Liver (tissue), 9 donors: Measurements from ENCODE around the gene GNB4. TPM values are rescaled to one million over a fixed set of nuclear protein-coding genes. Genes with fewer than 3 reads are reported as not detected.

Experiments
- DNase-seq: peaks from one replicate; pipeline ENCODE4 v3.0.0-alpha.2; 2017; ENCODE audit warnings: low spot score
- H3K27ac ChIP-seq, 2 donors: one replicate each; pipeline ENCODE4 v1.7.0; 2013; ENCODE audit warnings: inconsistent platforms in 2 of 2, low read length in 2 of 2, control low read depth in 1 of 2, low read depth in 1 of 2, mild to moderate bottlenecking in 1 of 2
- H3K27me3 ChIP-seq, 4 donors: one replicate each; pipeline versions ENCODE4 v1.6.1 to v1.7.0; 2013; ENCODE audit warnings: low read length in 3 of 4, inconsistent platforms in 1 of 4, mild to moderate bottlenecking in 1 of 4, moderate library complexity in 1 of 4; ENCODE audit not compliant: control insufficient read depth in 4 of 4, insufficient read depth in 4 of 4
- H3K36me3 ChIP-seq, 4 donors: one replicate each; pipeline versions ENCODE4 v1.6.1 to v1.7.0; 2013; ENCODE audit warnings: low read length in 3 of 4, mild to moderate bottlenecking in 3 of 4, low read depth in 1 of 4, moderate library complexity in 1 of 4; ENCODE audit not compliant: control insufficient read depth in 4 of 4, insufficient read depth in 3 of 4
- H3K4me1 ChIP-seq, 4 donors: one replicate each; pipeline versions ENCODE4 v1.6.1 to v1.7.0; 2013; ENCODE audit warnings: low read length in 3 of 4, mild to moderate bottlenecking in 3 of 4, moderate library complexity in 1 of 4; ENCODE audit not compliant: control insufficient read depth in 4 of 4, insufficient read depth in 4 of 4
- H3K4me3 ChIP-seq, 3 donors: one replicate each; pipeline versions ENCODE4 v1.6.1 to v1.7.0; 2013; ENCODE audit warnings: low read length in 3 of 3, control low read depth in 1 of 3, low read depth in 1 of 3, mild to moderate bottlenecking in 1 of 3
- H3K9ac ChIP-seq, 2 donors: one replicate each; pipeline ENCODE4 v1.7.0; 2013; ENCODE audit warnings: low read length in 2 of 2, mild to moderate bottlenecking in 2 of 2, moderate library complexity in 2 of 2, control low read depth in 1 of 2, low read depth in 1 of 2
- H3K9me3 ChIP-seq, 4 donors: one replicate each; pipeline versions ENCODE4 v1.6.1 to v1.7.0; 2013; ENCODE audit warnings: low read length in 3 of 4; ENCODE audit not compliant: control insufficient read depth in 4 of 4
- EGR1 ChIP-seq, 2 donors: IDR thresholded peaks; 2 replicates each; pipeline ENCODE4 v1.6.1; 2016 to 2018; ENCODE audit warnings: antibody characterized with exemption in 2 of 2, low read depth in 2 of 2
- FOXA1 ChIP-seq: IDR thresholded peaks from 2 replicates; pipeline ENCODE4 v1.6.1; 2016; ENCODE audit warnings: antibody characterized with exemption
- FOXA2 ChIP-seq: IDR thresholded peaks from 2 replicates; pipeline ENCODE4 v1.6.1; 2016; ENCODE audit warnings: antibody characterized with exemption
- GABPA ChIP-seq, 2 donors: IDR thresholded peaks in 1 of 2; conservative IDR thresholded peaks in 1 of 2; 2 replicates each; pipeline ENCODE4 v1.6.1; 2016; ENCODE audit warnings: antibody characterized with exemption in 2 of 2, mild to moderate bottlenecking in 1 of 2, moderate library complexity in 1 of 2
- HNF4A ChIP-seq, 2 donors: conservative IDR thresholded peaks; 2 replicates each; pipeline ENCODE4 v1.6.1; 2016; ENCODE audit warnings: antibody characterized with exemption in 2 of 2, mild to moderate bottlenecking in 2 of 2
- HNF4G ChIP-seq: IDR thresholded peaks from 2 replicates; pipeline ENCODE4 v1.6.1; 2016; ENCODE audit warnings: antibody characterized with exemption
- JUND ChIP-seq, 2 donors: IDR thresholded peaks; 2 replicates each; pipeline ENCODE4 v1.6.1; 2016; ENCODE audit warnings: antibody characterized with exemption in 2 of 2
- NR2F2 ChIP-seq: IDR thresholded peaks from 2 replicates; pipeline ENCODE4 v1.6.1; 2016; ENCODE audit warnings: antibody characterized with exemption
- RAD21 ChIP-seq, 2 donors: IDR thresholded peaks; 2 replicates each; pipeline ENCODE4 v1.6.1; 2016; ENCODE audit warnings: antibody characterized with exemption in 2 of 2, mild to moderate bottlenecking in 2 of 2
- RXRA ChIP-seq, 2 donors: IDR thresholded peaks; 2 replicates each; pipeline ENCODE4 v1.6.1; 2017 to 2018; ENCODE audit warnings: antibody characterized with exemption in 2 of 2, mild to moderate bottlenecking in 1 of 2
- SP1 ChIP-seq: IDR thresholded peaks from 2 replicates; pipeline ENCODE4 v1.6.1; 2018; ENCODE audit warnings: antibody characterized with exemption, mild to moderate bottlenecking
- TAF1 ChIP-seq: conservative IDR thresholded peaks from 2 replicates; pipeline ENCODE4 v1.6.1; 2016; ENCODE audit warnings: antibody characterized with exemption, mild to moderate bottlenecking
- YY1 ChIP-seq: IDR thresholded peaks from 2 replicates; pipeline ENCODE4 v1.6.1; 2016; ENCODE audit warnings: antibody characterized with exemption, mild to moderate bottlenecking
- WGBS: extraction: QIAGEN DNeasy Blood & Tissue Kit; methylation state at CpG from one replicate; pipeline ENCODE4 v1.1.7; 2013; 5-methylcytosine and 5-hydroxymethylcytosine counted together
- polyA plus RNA-seq, 2 donors: library from polyadenylated mRNA; stranded (reverse) in 1 of 2; unstranded in 1 of 2; fragments of 200-250 nt in 1 of 2; fragments of >200 nt in 1 of 2; fragmentation: Nextera tagmentation in 1 of 2; extraction: Ambion mirVana in 1 of 2; gene quantifications; one replicate each; pipeline versions ENCODE4 v1.2.1 to v1.2.3, GENCODE V29; 2013 to 2015
- total RNA-seq, 2 donors: library from RNA; depleted of rRNA; stranded (reverse); fragments of >200 nt; gene quantifications; one replicate each; pipeline ENCODE4 v1.2.3, GENCODE V29; 2014
- TF ChIP-seq, protein P1 (sequence below): IDR thresholded peaks from 2 replicates; pipeline ENCODE4 v1.6.1; 2016; ENCODE audit warnings: antibody characterized with exemption
- TF ChIP-seq, protein P2 (sequence below): IDR thresholded peaks from 2 replicates; pipeline ENCODE4 v1.6.1; 2016; ENCODE audit warnings: antibody characterized with exemption
- TF ChIP-seq, protein P3 (sequence below): IDR thresholded peaks from 2 replicates; pipeline ENCODE4 v1.6.1; 2016; ENCODE audit warnings: antibody characterized with exemption
- TF ChIP-seq, protein P4 (sequence below): fragments of 150-350 bp; IDR thresholded peaks from 2 replicates; pipeline ENCODE4 v1.5.1; 2017; ENCODE audit warnings: improper control_type of control experiment, low read depth, low read length; ENCODE audit not compliant: missing input control
- TF ChIP-seq, protein P5 (sequence below): IDR thresholded peaks from 2 replicates; pipeline ENCODE4 v1.6.1; 2016; ENCODE audit warnings: antibody characterized with exemption, mild to moderate bottlenecking
- donor health status: healthy.
- donor health status: healthy.
- donor health status: healthy.
- donor health status: healthy.
- donor health status: healthy.

The GNB4 gene
- total and polyA plus RNA-seq, 4 donors: 1.9 to 19.9 (median 5.1) TPM

DNA sequence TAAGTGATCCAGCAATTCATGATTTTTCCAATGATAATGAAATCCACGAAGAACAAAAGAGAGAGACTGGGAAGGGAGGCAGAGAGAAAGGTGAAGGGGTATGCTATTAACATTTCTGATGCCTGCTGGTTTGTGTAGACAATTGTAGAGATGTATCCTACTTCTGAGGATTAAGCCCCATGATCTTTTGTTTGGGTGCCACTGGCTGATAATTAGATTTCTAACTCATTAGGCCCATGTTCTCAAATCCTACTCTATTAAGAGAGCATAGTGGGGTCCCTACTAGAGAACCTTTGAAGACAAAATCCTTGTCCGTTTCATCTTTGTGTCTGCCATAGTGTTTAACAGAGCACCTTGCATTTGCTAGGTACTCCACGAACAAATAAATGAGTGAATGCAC is 2.7 kb upstream of the GNB4 start:
- Histone ChIP-seq H3K27me3 (peaks cover 0 to 9% (median 0%) of the 10 kb centered on the region in 4 donors), H3K4me3 (no peak overlapping the region), H3K9me3 (peaks cover 0 to 1% (median 0%) of the 10 kb centered on the region in 4 donors), H3K36me3 (no peaks in the 10 kb centered on the region), H3K9ac (no peak overlapping the region), H3K4me1 (peaks cover 4 to 12% (median 11%) of the 10 kb centered on the region in 4 donors), H3K27ac (no peak overlapping the region)
- DNase-seq: no peak
- TF ChIP-seq, protein P1, sequence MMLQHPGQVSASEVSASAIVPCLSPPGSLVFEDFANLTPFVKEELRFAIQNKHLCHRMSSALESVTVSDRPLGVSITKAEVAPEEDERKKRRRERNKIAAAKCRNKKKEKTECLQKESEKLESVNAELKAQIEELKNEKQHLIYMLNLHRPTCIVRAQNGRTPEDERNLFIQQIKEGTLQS: no peak
- TF ChIP-seq, protein P2, sequence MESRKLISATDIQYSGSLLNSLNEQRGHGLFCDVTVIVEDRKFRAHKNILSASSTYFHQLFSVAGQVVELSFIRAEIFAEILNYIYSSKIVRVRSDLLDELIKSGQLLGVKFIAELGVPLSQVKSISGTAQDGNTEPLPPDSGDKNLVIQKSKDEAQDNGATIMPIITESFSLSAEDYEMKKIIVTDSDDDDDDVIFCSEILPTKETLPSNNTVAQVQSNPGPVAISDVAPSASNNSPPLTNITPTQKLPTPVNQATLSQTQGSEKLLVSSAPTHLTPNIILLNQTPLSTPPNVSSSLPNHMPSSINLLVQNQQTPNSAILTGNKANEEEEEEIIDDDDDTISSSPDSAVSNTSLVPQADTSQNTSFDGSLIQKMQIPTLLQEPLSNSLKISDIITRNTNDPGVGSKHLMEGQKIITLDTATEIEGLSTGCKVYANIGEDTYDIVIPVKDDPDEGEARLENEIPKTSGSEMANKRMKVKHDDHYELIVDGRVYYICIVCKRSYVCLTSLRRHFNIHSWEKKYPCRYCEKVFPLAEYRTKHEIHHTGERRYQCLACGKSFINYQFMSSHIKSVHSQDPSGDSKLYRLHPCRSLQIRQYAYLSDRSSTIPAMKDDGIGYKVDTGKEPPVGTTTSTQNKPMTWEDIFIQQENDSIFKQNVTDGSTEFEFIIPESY: no peak
- TF ChIP-seq, protein P3, sequence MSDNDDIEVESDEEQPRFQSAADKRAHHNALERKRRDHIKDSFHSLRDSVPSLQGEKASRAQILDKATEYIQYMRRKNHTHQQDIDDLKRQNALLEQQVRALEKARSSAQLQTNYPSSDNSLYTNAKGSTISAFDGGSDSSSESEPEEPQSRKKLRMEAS: no peak
- TF ChIP-seq JUND (IDR thresholded peaks at IDR 0.05) (no peak), FOXA1 (no peak), HNF4G (no peak), FOXA2 (no peak), HNF4A (conservative IDR thresholded peaks at IDR 0.05) (no peak), RAD21 (IDR thresholded peaks at IDR 0.05) (no peak), EGR1 (IDR thresholded peaks at IDR 0.05; ENCODE audit: low read depth in 2 of 2) (no peak), NR2F2 (no peak), RXRA (IDR thresholded peaks at IDR 0.05) (no peak), TAF1 (no peak), SP1 (no peak), YY1 (no peak), GABPA (IDR thresholded peaks at IDR 0.05 in 1 of 2, conservative IDR thresholded peaks at IDR 0.05 in 1 of 2) (no peak)
- TF ChIP-seq, protein P4, sequence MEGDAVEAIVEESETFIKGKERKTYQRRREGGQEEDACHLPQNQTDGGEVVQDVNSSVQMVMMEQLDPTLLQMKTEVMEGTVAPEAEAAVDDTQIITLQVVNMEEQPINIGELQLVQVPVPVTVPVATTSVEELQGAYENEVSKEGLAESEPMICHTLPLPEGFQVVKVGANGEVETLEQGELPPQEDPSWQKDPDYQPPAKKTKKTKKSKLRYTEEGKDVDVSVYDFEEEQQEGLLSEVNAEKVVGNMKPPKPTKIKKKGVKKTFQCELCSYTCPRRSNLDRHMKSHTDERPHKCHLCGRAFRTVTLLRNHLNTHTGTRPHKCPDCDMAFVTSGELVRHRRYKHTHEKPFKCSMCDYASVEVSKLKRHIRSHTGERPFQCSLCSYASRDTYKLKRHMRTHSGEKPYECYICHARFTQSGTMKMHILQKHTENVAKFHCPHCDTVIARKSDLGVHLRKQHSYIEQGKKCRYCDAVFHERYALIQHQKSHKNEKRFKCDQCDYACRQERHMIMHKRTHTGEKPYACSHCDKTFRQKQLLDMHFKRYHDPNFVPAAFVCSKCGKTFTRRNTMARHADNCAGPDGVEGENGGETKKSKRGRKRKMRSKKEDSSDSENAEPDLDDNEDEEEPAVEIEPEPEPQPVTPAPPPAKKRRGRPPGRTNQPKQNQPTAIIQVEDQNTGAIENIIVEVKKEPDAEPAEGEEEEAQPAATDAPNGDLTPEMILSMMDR: no peak
- TF ChIP-seq, protein P5, sequence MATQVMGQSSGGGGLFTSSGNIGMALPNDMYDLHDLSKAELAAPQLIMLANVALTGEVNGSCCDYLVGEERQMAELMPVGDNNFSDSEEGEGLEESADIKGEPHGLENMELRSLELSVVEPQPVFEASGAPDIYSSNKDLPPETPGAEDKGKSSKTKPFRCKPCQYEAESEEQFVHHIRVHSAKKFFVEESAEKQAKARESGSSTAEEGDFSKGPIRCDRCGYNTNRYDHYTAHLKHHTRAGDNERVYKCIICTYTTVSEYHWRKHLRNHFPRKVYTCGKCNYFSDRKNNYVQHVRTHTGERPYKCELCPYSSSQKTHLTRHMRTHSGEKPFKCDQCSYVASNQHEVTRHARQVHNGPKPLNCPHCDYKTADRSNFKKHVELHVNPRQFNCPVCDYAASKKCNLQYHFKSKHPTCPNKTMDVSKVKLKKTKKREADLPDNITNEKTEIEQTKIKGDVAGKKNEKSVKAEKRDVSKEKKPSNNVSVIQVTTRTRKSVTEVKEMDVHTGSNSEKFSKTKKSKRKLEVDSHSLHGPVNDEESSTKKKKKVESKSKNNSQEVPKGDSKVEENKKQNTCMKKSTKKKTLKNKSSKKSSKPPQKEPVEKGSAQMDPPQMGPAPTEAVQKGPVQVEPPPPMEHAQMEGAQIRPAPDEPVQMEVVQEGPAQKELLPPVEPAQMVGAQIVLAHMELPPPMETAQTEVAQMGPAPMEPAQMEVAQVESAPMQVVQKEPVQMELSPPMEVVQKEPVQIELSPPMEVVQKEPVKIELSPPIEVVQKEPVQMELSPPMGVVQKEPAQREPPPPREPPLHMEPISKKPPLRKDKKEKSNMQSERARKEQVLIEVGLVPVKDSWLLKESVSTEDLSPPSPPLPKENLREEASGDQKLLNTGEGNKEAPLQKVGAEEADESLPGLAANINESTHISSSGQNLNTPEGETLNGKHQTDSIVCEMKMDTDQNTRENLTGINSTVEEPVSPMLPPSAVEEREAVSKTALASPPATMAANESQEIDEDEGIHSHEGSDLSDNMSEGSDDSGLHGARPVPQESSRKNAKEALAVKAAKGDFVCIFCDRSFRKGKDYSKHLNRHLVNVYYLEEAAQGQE: no peak
- 70% methylated on average over 3 of the region's 3 CpGs for WGBS
